ENCODE measurements around the gene NUBP1.
"Not testable (repeated sequence)": the region's sequence is repeated elsewhere in the genome, so short reads cannot be mapped to it uniquely, and the experiment has no call there.

NUBP1 gene

DNA sequence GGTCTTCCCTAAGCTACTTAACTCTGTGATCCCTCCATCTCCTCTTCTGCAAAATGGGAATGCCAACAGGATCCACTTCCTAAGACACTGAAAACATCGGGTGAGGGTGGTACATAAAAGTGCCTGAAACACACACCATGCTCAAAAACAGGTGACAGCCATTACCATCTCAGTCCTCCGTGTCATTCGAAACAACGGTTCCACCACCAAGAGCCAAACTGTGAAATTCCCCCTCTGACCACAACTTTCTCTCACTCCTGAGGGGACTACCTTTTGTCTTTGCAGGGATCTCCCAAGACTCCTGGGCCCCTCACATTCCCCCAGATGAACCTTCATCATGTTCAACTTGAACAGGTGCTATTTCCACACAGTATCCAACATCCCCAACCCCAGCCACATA lies 37.0 kb downstream of the NUBP1 start:
- Mint-ChIP-seq H3K27ac (ENCODE audit: low read depth) (no peak overlapping the region), H3K27me3 (no peaks in the 10 kb centered on the region), H3K36me3 (ENCODE audit: insufficient read depth) (no peaks in the 10 kb centered on the region), H3K9me3 (no peaks in the 10 kb centered on the region), H3K4me3 (no peak overlapping the region), H3K4me1 (peaks cover 7% of the 10 kb centered on the region)
- DNase-seq (ENCODE audit: low spot score in 2 of 2) (no peak), ATAC-seq (replicated peaks; ENCODE audit: extremely low read depth, poor library complexity, severe bottlenecking) (no peak)

DNA sequence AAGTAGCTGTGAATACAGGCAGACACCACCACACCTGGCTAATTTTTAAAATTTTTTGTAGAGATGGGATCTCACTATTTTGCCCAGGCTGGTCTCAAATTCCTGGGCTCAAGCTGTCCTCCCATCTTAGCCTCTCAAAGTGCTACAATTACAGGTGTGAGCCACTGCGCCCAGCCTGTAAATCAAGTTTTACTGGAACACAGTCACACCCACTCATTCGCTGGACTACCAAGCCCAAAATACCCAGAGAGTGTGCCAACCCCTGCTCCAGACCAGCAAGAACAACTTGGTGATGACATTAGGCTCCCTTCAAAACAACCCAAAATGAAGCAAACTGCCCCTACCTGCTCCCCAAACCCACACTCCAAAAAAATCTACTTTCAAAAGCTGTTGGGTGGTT lies 39.0 kb downstream of the NUBP1 start:
- Mint-ChIP-seq H3K4me1 (no peaks in the 10 kb centered on the region), H3K9me3 (no peaks in the 10 kb centered on the region), H3K27me3 (no peaks in the 10 kb centered on the region), H3K27ac (ENCODE audit: low read depth) (no peak overlapping the region), H3K4me3 (no peak overlapping the region), H3K36me3 (ENCODE audit: insufficient read depth) (no peaks in the 10 kb centered on the region)
- DNase-seq (ENCODE audit: low spot score in 2 of 2) (no peak), ATAC-seq (replicated peaks; ENCODE audit: extremely low read depth, poor library complexity, severe bottlenecking) (no peak)

- no peaks in the 10 kb centered on the region for H3K36me3 Mint-ChIP-seq (ENCODE audit: insufficient read depth)
- no peaks in the 10 kb centered on the region for H3K27me3 Mint-ChIP-seq
- H3K4me1 Mint-ChIP-seq: no peaks in the 10 kb centered on the region
- no peak overlapping the region for H3K4me3 Mint-ChIP-seq
- ATAC-seq (replicated peaks; ENCODE audit: extremely low read depth, poor library complexity, severe bottlenecking): no peak
- no peak overlapping the region for H3K27ac Mint-ChIP-seq (ENCODE audit: low read depth)
- no peaks in the 10 kb centered on the region for H3K9me3 Mint-ChIP-seq
- no peak for DNase-seq (ENCODE audit: low spot score in 2 of 2)
Measured at GRCh38 chr16:10787304-10787703, 43.7 kb downstream of the NUBP1 start.

DNA sequence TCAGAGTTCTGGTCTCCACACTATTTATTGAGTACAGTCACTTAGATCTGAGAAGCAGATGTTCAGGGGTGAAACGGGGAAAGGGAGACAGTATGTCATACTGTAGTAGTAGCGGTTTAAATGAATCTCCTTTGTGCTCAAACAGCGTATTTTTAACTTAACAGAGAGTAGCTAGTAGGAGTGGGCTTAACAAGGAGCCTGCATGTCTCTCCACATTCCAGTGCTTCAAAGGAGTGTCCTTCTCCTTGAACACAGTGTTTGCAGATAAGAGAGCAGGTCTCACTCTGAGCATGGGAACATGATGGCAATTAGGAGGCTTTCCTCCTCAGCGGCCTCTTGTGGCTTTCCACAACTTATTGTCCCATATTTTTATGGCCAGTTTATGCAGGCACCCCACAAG lies 45.0 kb downstream of the NUBP1 start:
- H3K27ac Mint-ChIP-seq (ENCODE audit: low read depth); H3K27me3 Mint-ChIP-seq; H3K4me1 Mint-ChIP-seq; H3K4me3 Mint-ChIP-seq; DNase-seq (ENCODE audit: low spot score in 2 of 2); H3K36me3 Mint-ChIP-seq (ENCODE audit: insufficient read depth); ATAC-seq (replicated peaks; ENCODE audit: extremely low read depth, poor library complexity, severe bottlenecking); H3K9me3 Mint-ChIP-seq: not testable (repeated sequence)

GRCh38 chr16:10791048-10791447 lies 47.4 kb downstream of the NUBP1 start:
- H3K36me3 Mint-ChIP-seq (ENCODE audit: insufficient read depth): no peaks in the 10 kb centered on the region
- ATAC-seq (replicated peaks; ENCODE audit: extremely low read depth, poor library complexity, severe bottlenecking): no peak
- no peaks in the 10 kb centered on the region for H3K4me1 Mint-ChIP-seq
- H3K9me3 Mint-ChIP-seq: no peaks in the 10 kb centered on the region
- no peak overlapping the region for H3K27ac Mint-ChIP-seq (ENCODE audit: low read depth)
- DNase-seq (ENCODE audit: low spot score in 2 of 2): no peak
- no peaks in the 10 kb centered on the region for H3K27me3 Mint-ChIP-seq
- H3K4me3 Mint-ChIP-seq: no peak overlapping the region

DNA sequence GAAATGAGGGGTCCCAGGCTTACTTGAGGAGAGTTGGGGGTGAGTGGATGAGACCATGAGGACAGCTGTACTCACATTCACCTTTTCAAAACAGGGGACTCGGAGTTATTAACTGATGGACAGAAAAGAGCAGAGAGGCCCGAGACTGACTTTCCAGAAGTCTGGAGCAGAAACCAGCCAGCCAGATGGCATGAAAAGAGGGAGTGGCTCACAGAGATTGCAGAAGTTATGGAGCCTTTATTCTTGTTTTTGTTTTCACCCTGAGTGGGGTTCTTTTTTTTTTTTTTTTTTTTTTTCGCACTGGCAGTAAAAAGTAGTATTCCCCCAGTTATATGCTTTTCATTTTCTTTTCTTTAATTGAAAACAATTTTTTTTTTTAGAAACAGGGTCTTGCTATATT lies 56.1 kb downstream of the NUBP1 start:
- Mint-ChIP-seq H3K4me1 (no peaks in the 10 kb centered on the region), H3K36me3 (ENCODE audit: insufficient read depth) (no peaks in the 10 kb centered on the region), H3K9me3 (no peaks in the 10 kb centered on the region), H3K27me3 (no peaks in the 10 kb centered on the region), H3K4me3 (no peak overlapping the region), H3K27ac (ENCODE audit: low read depth) (no peak overlapping the region)
- no peak for ATAC-seq (replicated peaks; ENCODE audit: extremely low read depth, poor library complexity, severe bottlenecking)
- no peak for DNase-seq (ENCODE audit: low spot score in 2 of 2)

DNA sequence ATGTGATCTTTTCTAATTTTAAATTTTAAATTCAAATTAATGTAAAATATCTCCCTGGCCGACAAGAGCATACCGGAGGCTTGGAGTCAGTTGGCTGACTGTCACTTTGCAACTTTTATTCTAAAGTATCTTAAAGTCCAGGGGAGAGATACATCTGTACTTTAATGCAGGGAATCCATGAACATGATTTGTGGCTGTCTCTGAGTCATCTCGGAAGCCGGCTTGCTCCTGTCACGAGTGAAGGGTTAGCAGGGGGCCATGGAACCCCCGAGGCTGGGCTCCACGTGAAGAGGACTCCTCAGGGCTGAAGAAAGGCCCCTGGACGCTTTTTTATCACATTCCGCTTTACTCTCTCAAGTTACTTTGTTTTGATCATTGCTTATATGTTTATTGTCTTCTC lies 61.7 kb downstream of the NUBP1 start:
- Mint-ChIP-seq H3K27ac (ENCODE audit: low read depth) (no peak overlapping the region), H3K4me3 (no peak overlapping the region), H3K36me3 (ENCODE audit: insufficient read depth) (no peaks in the 10 kb centered on the region), H3K27me3 (no peaks in the 10 kb centered on the region), H3K9me3 (no peaks in the 10 kb centered on the region), H3K4me1 (no peaks in the 10 kb centered on the region)
- DNase-seq (ENCODE audit: low spot score in 2 of 2): no peak
- ATAC-seq (replicated peaks; ENCODE audit: extremely low read depth, poor library complexity, severe bottlenecking): no peak

GRCh38 chr16:10806698-10807097 lies 63.1 kb downstream of the NUBP1 start:
- no peaks in the 10 kb centered on the region for H3K27me3 Mint-ChIP-seq
- no peaks in the 10 kb centered on the region for H3K36me3 Mint-ChIP-seq (ENCODE audit: insufficient read depth)
- no peaks in the 10 kb centered on the region for H3K4me1 Mint-ChIP-seq
- ATAC-seq (replicated peaks; ENCODE audit: extremely low read depth, poor library complexity, severe bottlenecking) (no peak), DNase-seq (ENCODE audit: low spot score in 2 of 2) (no peak)
- H3K4me3 Mint-ChIP-seq: no peak overlapping the region
- H3K9me3 Mint-ChIP-seq: no peaks in the 10 kb centered on the region
- no peak overlapping the region for H3K27ac Mint-ChIP-seq (ENCODE audit: low read depth)

DNA sequence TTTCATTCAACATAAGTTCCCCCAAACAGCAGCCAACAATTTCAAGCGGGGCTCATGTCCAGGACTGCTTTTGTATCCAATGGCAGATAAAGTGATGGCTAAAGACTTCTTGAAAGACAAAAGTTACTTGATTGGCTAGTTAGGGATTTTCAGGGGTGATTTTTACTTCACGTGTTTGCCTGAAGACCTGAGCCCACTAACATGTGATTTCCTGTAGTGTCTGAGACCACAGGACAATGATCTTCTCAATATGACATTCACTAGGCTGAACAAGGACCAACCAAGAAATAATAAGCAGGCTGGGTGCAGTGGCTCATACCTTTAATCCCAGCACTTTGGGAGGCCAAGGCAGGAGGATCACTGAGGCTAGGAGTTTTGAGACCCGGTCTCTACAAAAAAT lies 64.6 kb downstream of the NUBP1 start:
- H3K9me3 Mint-ChIP-seq: no peaks in the 10 kb centered on the region
- H3K27ac Mint-ChIP-seq (ENCODE audit: low read depth): no peak overlapping the region
- H3K4me3 Mint-ChIP-seq: no peak overlapping the region
- H3K36me3 Mint-ChIP-seq (ENCODE audit: insufficient read depth): no peaks in the 10 kb centered on the region
- no peak for ATAC-seq (replicated peaks; ENCODE audit: extremely low read depth, poor library complexity, severe bottlenecking)
- no peaks in the 10 kb centered on the region for H3K27me3 Mint-ChIP-seq
- no peak for DNase-seq (ENCODE audit: low spot score in 2 of 2)
- peaks cover 10% of the 10 kb centered on the region for H3K4me1 Mint-ChIP-seq

GRCh38 chr16:10808850-10809249 lies 65.2 kb downstream of the NUBP1 start:
- Mint-ChIP-seq H3K9me3 (no peaks in the 10 kb centered on the region), H3K27ac (ENCODE audit: low read depth) (no peak overlapping the region), H3K4me3 (no peak overlapping the region), H3K27me3 (no peaks in the 10 kb centered on the region), H3K4me1 (peaks cover 10% of the 10 kb centered on the region), H3K36me3 (ENCODE audit: insufficient read depth) (no peaks in the 10 kb centered on the region)
- DNase-seq (ENCODE audit: low spot score in 2 of 2) (no peak), ATAC-seq (replicated peaks; ENCODE audit: extremely low read depth, poor library complexity, severe bottlenecking) (no peak)

GRCh38 chr16:10809706-10810105 lies 66.1 kb downstream of the NUBP1 start:
- ATAC-seq (replicated peaks; ENCODE audit: extremely low read depth, poor library complexity, severe bottlenecking): no peak
- H3K36me3 Mint-ChIP-seq (ENCODE audit: insufficient read depth): no peaks in the 10 kb centered on the region
- H3K27ac Mint-ChIP-seq (ENCODE audit: low read depth): no peak overlapping the region
- no peak overlapping the region for H3K4me3 Mint-ChIP-seq
- no peak for DNase-seq (ENCODE audit: low spot score in 2 of 2)
- H3K27me3 Mint-ChIP-seq: no peaks in the 10 kb centered on the region
- H3K9me3 Mint-ChIP-seq: no peaks in the 10 kb centered on the region
- peaks cover 10% of the 10 kb centered on the region for H3K4me1 Mint-ChIP-seq

GRCh38 chr16:10812312-10813098 lies 68.9 kb downstream of the NUBP1 start:
- Mint-ChIP-seq H3K4me3 (no peak overlapping the region), H3K27ac (ENCODE audit: low read depth) (no peak overlapping the region)
- no peak for ATAC-seq (replicated peaks; ENCODE audit: extremely low read depth, poor library complexity, severe bottlenecking)

DNA sequence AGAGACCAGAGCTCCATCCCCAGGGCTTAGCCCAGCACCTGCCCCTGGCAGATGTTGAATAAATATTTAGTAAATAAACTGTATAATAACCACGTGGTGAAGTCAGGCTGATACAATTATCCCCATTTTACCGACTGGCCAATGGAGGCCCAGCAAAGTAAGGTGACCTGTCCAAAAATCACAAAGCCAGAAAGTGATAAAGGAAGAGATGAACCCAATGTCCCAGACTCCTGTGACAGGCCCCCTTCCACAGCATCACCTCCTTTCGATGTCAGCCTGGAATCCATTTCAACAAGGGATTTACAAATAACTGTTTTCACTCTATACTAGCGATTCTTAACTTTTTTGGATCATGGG lies 69.4 kb downstream of the NUBP1 start:
- H3K27ac Mint-ChIP-seq (ENCODE audit: low read depth): no peak overlapping the region
- H3K36me3 Mint-ChIP-seq (ENCODE audit: insufficient read depth): no peaks in the 10 kb centered on the region
- no peak for DNase-seq (ENCODE audit: low spot score in 2 of 2)
- ATAC-seq (replicated peaks; ENCODE audit: extremely low read depth, poor library complexity, severe bottlenecking): no peak
- no peaks in the 10 kb centered on the region for H3K9me3 Mint-ChIP-seq
- no peak overlapping the region for H3K4me3 Mint-ChIP-seq
- no peaks in the 10 kb centered on the region for H3K27me3 Mint-ChIP-seq
- H3K4me1 Mint-ChIP-seq: peaks cover 14% of the 10 kb centered on the region

More at GRCh38 chr16:10812312-10813098, 68.9 kb downstream of the NUBP1 start:
- H3K27me3 Mint-ChIP-seq: no peaks in the 10 kb centered on the region
- peaks cover 14% of the 10 kb centered on the region for H3K4me1 Mint-ChIP-seq
- no peaks in the 10 kb centered on the region for H3K9me3 Mint-ChIP-seq
- no peaks in the 10 kb centered on the region for H3K36me3 Mint-ChIP-seq (ENCODE audit: insufficient read depth)
- no peak for DNase-seq (ENCODE audit: low spot score in 2 of 2)
